Motor neuron (in vitro differentiated cells): ENCODE results near the gene ART3. TPM values are rescaled to one million over a fixed set of nuclear protein-coding genes. Genes with fewer than 3 reads are reported as not detected.
A peak's percentile ranks its signal among the peaks of the same experiment; 100 is the strongest.

Experiments
- ATAC-seq, 8 experiments: fragments of 200-7000 bp; cut with Tn5 transposase; replicated peaks in 6 of 8; 2 replicates each; pipeline ENCODE4 v1.8.0; 2021; ENCODE audit warnings: mild to moderate bottlenecking in 8 of 8, moderate library complexity in 8 of 8
- H3K27ac ChIP-seq, 2 donors: fragments of 250-450 bp; sonication (Bioruptor Pico); 2 replicates each; pipeline ENCODE4 v1.9.0; 2021; ENCODE audit warnings: antibody characterized with exemption in 2 of 2, mild to moderate bottlenecking in 2 of 2, moderate library complexity in 1 of 2
- H3K4me1 ChIP-seq, 2 donors: fragments of 250-450 bp; sonication (Bioruptor Pico); replicated peaks in 1 of 2; 2 replicates each; pipeline ENCODE4 v1.6.1; 2021; ENCODE audit warnings: antibody characterized with exemption in 2 of 2, mild to moderate bottlenecking in 2 of 2, moderate library complexity in 1 of 2
- H3K4me3 ChIP-seq, 5 donors: fragments of 250-450 bp; sonication (Bioruptor Pico); 2 replicates each; pipeline ENCODE4 v1.9.0; 2021; ENCODE audit warnings: antibody characterized with exemption in 5 of 5, mild to moderate bottlenecking in 5 of 5, moderate library complexity in 4 of 5
- WGBS, 10 experiments: fragments of 450-650 bp; shearing (Covaris generic); methylation state at CpG; one replicate each; pipeline ENCODE4 v1.0.0; 2022; 5-methylcytosine and 5-hydroxymethylcytosine counted together
- in situ Hi-C, 9 experiments: fragments of 400-800 bp; cut with MboI; loops; one replicate each; pipeline ENCODE4 v1.15.0; 2021; ENCODE audit warnings: low sequenced_read_pairs in 9 of 9, low pct_unique_long_range_greater_than_20kb in 2 of 9; ENCODE audit not compliant: unreplicated experiment in 9 of 9
- total RNA-seq, 8 experiments: library from RNA; unstranded; fragments of 300-600 nt; gene quantifications; 2 replicates each; pipeline versions ENCODE4 v1.2.3 to v1.2.4, GENCODE V29; 2022

The ART3 gene
- total RNA-seq, 8 experiments from 2014 or later = 0.32 to 65.1 (median 0.78) TPM

GRCh38 chr4:76116821-76117220 is 42.3 kb downstream of the ART3 start:
- Histone ChIP-seq H3K27ac (no peak overlapping the region), H3K4me3 (no peak overlapping the region), H3K4me1 (no peaks in the 10 kb centered on the region)
- in situ Hi-C loops = no loop called here
- WGBS, 10 experiments = 80 to 100% (median 100%) methylated on average over 1 of the region's 1 CpG; no CpG with 5 or more reads in 2 of the 10 experiments
- no peak for ATAC-seq

- WGBS, 10 experiments = 93 to 100% (median 100%) methylated on average over 2 to 5 of the region's 5 CpGs
- in situ Hi-C loops = no loop called here
- no peak for ATAC-seq
Observed at GRCh38 chr4:76117536-76117935, 43.0 kb downstream of the ART3 start.

GRCh38 chr4:76120199-76120598 is 45.7 kb downstream of the ART3 start:
- Histone ChIP-seq H3K4me1 (no peaks in the 10 kb centered on the region), H3K27ac (no peak overlapping the region), H3K4me3 (no peak overlapping the region)
- no peak for ATAC-seq
- in situ Hi-C loops = no loop called here
- WGBS, 10 experiments = 62 to 100% (median 91%) methylated on average over 1 to 4 of the region's 4 CpGs; no CpG with 5 or more reads in 2 of the 10 experiments

More at GRCh38 chr4:76117536-76117935, 43.0 kb downstream of the ART3 start:
- Histone ChIP-seq H3K4me3 (no peak overlapping the region), H3K27ac (no peak overlapping the region), H3K4me1 (no peaks in the 10 kb centered on the region)

- no peak for ATAC-seq
Observed at GRCh38 chr4:76125816-76126215, 51.3 kb downstream of the ART3 start.

GRCh38 chr4:76127754-76128153 is 53.2 kb downstream of the ART3 start:
- no peak for ATAC-seq
- Histone ChIP-seq H3K27ac (no peak overlapping the region), H3K4me3 (no peak overlapping the region), H3K4me1 (no peaks in the 10 kb centered on the region)
- in situ Hi-C loops = loop anchor here in 1 of 9 experiments (25.0 kb wide), 1 partner anchor 165 kb away; no protein-coding TSS in a partner anchor
- WGBS, 10 experiments = 94 to 100% (median 100%) methylated on average over 1 to 3 of the region's 3 CpGs; no CpG with 5 or more reads in 3 of the 10 experiments

More at GRCh38 chr4:76125816-76126215, 51.3 kb downstream of the ART3 start:
- Histone ChIP-seq H3K27ac (no peak overlapping the region), H3K4me1 (no peaks in the 10 kb centered on the region), H3K4me3 (no peak overlapping the region)
- in situ Hi-C loops = loop anchor here in 1 of 9 experiments (25.0 kb wide), 1 partner anchor 164 kb away; no protein-coding TSS in a partner anchor

- in situ Hi-C loops = loop anchor here in 1 of 9 experiments (25.0 kb wide), 1 partner anchor 179 kb away; no protein-coding TSS in a partner anchor
- no peak for ATAC-seq
- Histone ChIP-seq H3K4me1 (no peaks in the 10 kb centered on the region), H3K4me3 (no peak overlapping the region), H3K27ac (no peak overlapping the region)
- WGBS, 10 experiments = 83 to 100% (median 100%) methylated on average over 2 to 3 of the region's 3 CpGs; no CpG with 5 or more reads in 1 of the 10 experiments
Observed at GRCh38 chr4:76141241-76141640, 66.7 kb downstream of the ART3 start.

GRCh38 chr4:76144546-76144945 is 70.0 kb downstream of the ART3 start:
- in situ Hi-C loops = loop anchor here in 1 of 9 experiments (25.0 kb wide), 1 partner anchor 182 kb away; no protein-coding TSS in a partner anchor

GRCh38 chr4:76147454-76148141 is 73.1 kb downstream of the ART3 start:
- peak overlapping the region; percentile 83 to 92 for H3K27ac ChIP-seq
- 0 to 3% (median 0%) methylated on average over 1 to 12 of the region's 31 CpGs; no CpG with 5 or more reads in 1 of the 10 experiments for WGBS, 10 experiments
- H3K4me3 ChIP-seq = peak overlapping the region; percentile 79 to 98 (median 92)
- peak; percentile 29 to 84 (median 55) for ATAC-seq
- H3K4me1 ChIP-seq = peaks cover 4 to 15% of the 10 kb centered on the region in 2 donors
- in situ Hi-C loops = loop anchor here in 1 of 9 experiments (25.0 kb wide), 1 partner anchor 185 kb away; no protein-coding TSS in a partner anchor

More at GRCh38 chr4:76144546-76144945, 70.0 kb downstream of the ART3 start:
- no peak overlapping the region for H3K27ac ChIP-seq
- ATAC-seq = no peak
- H3K4me3 ChIP-seq = no peak overlapping the region
- peaks cover 4 to 15% of the 10 kb centered on the region in 2 donors for H3K4me1 ChIP-seq

- H3K4me1 ChIP-seq = peaks cover 4 to 15% of the 10 kb centered on the region in 2 donors
- WGBS, 10 experiments = 0 to 3% (median 0%) methylated on average over 5 to 12 of the region's 47 CpGs; no CpG with 5 or more reads in 2 of the 10 experiments
- in situ Hi-C loops = loop anchor here in 1 of 9 experiments (25.0 kb wide), 1 partner anchor 186 kb away; no protein-coding TSS in a partner anchor
- ATAC-seq = peak; percentile 93 to 99 (median 98)
- H3K4me3 ChIP-seq = peak within 1 kb of the TSS; percentile 79 to 98 (median 92)
- H3K27ac ChIP-seq = peak within 1 kb of the TSS; percentile 83 to 92
Observed at GRCh38 chr4:76148142-76148865, 73.8 kb downstream of the ART3 start, which contains the start of gene NUP54. Gene NUP54 (minus strand): TSS chr4:76148397. CDS start chr4:76148374, 23 bp downstream.

- peaks cover 4 to 19% of the 10 kb centered on the region in 2 donors for H3K4me1 ChIP-seq
Observed at GRCh38 chr4:76153356-76153755, 78.8 kb downstream of the ART3 start.

GRCh38 chr4:76155979-76156378 is 81.5 kb downstream of the ART3 start:
- ATAC-seq = peak in 1 of 8 experiments; percentile 13
- no peak overlapping the region for H3K4me3 ChIP-seq
- peaks cover 0 to 13% of the 10 kb centered on the region in 2 donors for H3K4me1 ChIP-seq
- in situ Hi-C loops = no loop called here
- no peak overlapping the region for H3K27ac ChIP-seq
- WGBS, 10 experiments = 20 to 100% (median 83%) methylated on average over 1 to 3 of the region's 3 CpGs; no CpG with 5 or more reads in 2 of the 10 experiments

More at GRCh38 chr4:76153356-76153755, 78.8 kb downstream of the ART3 start:
- Histone ChIP-seq H3K4me3 (no peak overlapping the region), H3K27ac (no peak overlapping the region)
- in situ Hi-C loops = no loop called here
- WGBS, 10 experiments = 55 to 100% (median 81%) methylated on average over 1 to 2 of the region's 2 CpGs
- no peak for ATAC-seq

GRCh38 chr4:76156635-76157034 is 82.1 kb downstream of the ART3 start:
- WGBS, 10 experiments = 15 to 80% (median 53%) methylated on average over 1 to 2 of the region's 2 CpGs; no CpG with 5 or more reads in 3 of the 10 experiments
- Histone ChIP-seq H3K4me3 (no peak overlapping the region), H3K27ac (no peak overlapping the region), H3K4me1 (peaks cover 0 to 13% of the 10 kb centered on the region in 2 donors)
- ATAC-seq = no peak
- in situ Hi-C loops = no loop called here

- in situ Hi-C loops = no loop called here
- no peak for ATAC-seq
- no peaks in the 10 kb centered on the region for H3K4me1 ChIP-seq
- 35 to 60% (median 48%) methylated on average over 1 to 2 of the region's 2 CpGs; no CpG with 5 or more reads in 1 of the 10 experiments for WGBS, 10 experiments
- H3K27ac ChIP-seq = no peak overlapping the region
- H3K4me3 ChIP-seq = no peak overlapping the region
Observed at GRCh38 chr4:76160355-76160754, 85.8 kb downstream of the ART3 start.
